SK-N-SH treated with all-trans-retinoic acid at 6 μM for 48 hours (cell line): ENCODE data around the gene ELOVL1.

Source experiments
- ARNTL ChIP-seq: fragments of 450-650 bp; formaldehyde crosslinking; IDR thresholded peaks from 2 replicates; pipeline ENCODE4 v1.5.0; 2020; ENCODE audit warnings: low read depth, mild to moderate bottlenecking, moderate library complexity, borderline replicate concordance
- CSDC2 ChIP-seq: fragments of 250-450 bp; sonication (Bioruptor Pico); IDR thresholded peaks from 2 replicates; pipeline ENCODE4 v1.5.0; 2020; ENCODE audit warnings: mild to moderate bottlenecking, moderate library complexity
- ESRRG ChIP-seq: fragments of 250-450 bp; sonication (Bioruptor Pico); IDR thresholded peaks from 2 replicates; pipeline ENCODE4 v1.6.1; 2021; ENCODE audit warnings: mild to moderate bottlenecking
- OSR1 ChIP-seq: fragments of 250-450 bp; sonication (Bioruptor Pico); IDR thresholded peaks from 2 replicates; pipeline ENCODE4 v1.8.0; 2022; ENCODE audit warnings: moderate library complexity, mild to moderate bottlenecking, inconsistent platforms
- TCF4 ChIP-seq: fragments of 250-450 bp; sonication (Bioruptor Pico); IDR thresholded peaks from 2 replicates; pipeline ENCODE4 v1.8.0; 2021; ENCODE audit warnings: mild to moderate bottlenecking, moderate library complexity, borderline replicate concordance
- ZFP30 ChIP-seq: fragments of 450-650 bp; formaldehyde crosslinking; IDR thresholded peaks from 2 replicates; pipeline ENCODE4 v1.5.0; 2022; ENCODE audit warnings: mild to moderate bottlenecking, moderate library complexity
- ZNF8 ChIP-seq: fragments of 450-650 bp; formaldehyde crosslinking; IDR thresholded peaks from 2 replicates; pipeline ENCODE4 v1.5.0; 2020; ENCODE audit warnings: mild to moderate bottlenecking, moderate library complexity
- TF ChIP-seq, protein P1 (sequence below): fragments of 250-450 bp; sonication (Bioruptor Pico); IDR thresholded peaks from 2 replicates; pipeline ENCODE4 v1.8.0; 2020; ENCODE audit warnings: mild to moderate bottlenecking, moderate library complexity, borderline replicate concordance
- TF ChIP-seq, protein P2 (sequence below): fragments of 250-450 bp; sonication (Bioruptor Pico); IDR thresholded peaks from 2 replicates; pipeline ENCODE4 v1.5.1; 2021; ENCODE audit warnings: mild to moderate bottlenecking, moderate library complexity
- TF ChIP-seq, protein P3 (sequence below): fragments of 250-450 bp; sonication (Bioruptor Pico); IDR thresholded peaks from 2 replicates; pipeline ENCODE4 v1.5.0; 2020; ENCODE audit warnings: mild to moderate bottlenecking, moderate library complexity

DNA sequence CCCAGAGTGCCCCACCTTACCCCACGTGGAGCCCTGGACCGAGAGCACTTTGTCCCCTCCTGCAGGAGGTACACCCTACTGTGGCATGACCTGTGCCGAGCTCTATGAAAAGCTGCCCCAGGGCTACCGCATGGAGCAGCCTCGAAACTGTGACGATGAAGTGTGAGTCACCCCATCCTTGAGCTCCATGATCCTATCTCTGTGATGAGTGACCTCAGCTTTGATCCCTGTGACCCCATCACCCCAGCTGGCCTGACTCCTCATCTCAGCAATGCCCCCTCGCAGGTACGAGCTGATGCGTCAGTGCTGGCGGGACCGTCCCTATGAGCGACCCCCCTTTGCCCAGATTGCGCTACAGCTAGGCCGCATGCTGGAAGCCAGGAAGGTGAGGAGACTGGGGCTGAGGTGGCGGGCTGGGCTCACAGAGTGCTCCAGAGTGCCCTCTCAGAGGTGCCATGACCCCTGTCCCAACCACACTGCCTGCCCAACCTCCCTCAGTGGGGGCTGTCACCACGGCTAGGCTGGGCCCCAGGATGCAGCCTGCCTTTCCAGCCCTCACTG is 46.4 kb downstream of the ELOVL1 start:
- TF ChIP-seq, protein P1, sequence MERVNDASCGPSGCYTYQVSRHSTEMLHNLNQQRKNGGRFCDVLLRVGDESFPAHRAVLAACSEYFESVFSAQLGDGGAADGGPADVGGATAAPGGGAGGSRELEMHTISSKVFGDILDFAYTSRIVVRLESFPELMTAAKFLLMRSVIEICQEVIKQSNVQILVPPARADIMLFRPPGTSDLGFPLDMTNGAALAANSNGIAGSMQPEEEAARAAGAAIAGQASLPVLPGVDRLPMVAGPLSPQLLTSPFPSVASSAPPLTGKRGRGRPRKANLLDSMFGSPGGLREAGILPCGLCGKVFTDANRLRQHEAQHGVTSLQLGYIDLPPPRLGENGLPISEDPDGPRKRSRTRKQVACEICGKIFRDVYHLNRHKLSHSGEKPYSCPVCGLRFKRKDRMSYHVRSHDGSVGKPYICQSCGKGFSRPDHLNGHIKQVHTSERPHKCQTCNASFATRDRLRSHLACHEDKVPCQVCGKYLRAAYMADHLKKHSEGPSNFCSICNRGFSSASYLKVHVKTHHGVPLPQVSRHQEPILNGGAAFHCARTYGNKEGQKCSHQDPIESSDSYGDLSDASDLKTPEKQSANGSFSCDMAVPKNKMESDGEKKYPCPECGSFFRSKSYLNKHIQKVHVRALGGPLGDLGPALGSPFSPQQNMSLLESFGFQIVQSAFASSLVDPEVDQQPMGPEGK (CRISPR knock-in tag), result no peak
- no peak for TF ChIP-seq ZFP30 (CRISPR knock-in tag)
- no peak for TF ChIP-seq TCF4 (CRISPR knock-in tag)
- TF ChIP-seq, protein P2, sequence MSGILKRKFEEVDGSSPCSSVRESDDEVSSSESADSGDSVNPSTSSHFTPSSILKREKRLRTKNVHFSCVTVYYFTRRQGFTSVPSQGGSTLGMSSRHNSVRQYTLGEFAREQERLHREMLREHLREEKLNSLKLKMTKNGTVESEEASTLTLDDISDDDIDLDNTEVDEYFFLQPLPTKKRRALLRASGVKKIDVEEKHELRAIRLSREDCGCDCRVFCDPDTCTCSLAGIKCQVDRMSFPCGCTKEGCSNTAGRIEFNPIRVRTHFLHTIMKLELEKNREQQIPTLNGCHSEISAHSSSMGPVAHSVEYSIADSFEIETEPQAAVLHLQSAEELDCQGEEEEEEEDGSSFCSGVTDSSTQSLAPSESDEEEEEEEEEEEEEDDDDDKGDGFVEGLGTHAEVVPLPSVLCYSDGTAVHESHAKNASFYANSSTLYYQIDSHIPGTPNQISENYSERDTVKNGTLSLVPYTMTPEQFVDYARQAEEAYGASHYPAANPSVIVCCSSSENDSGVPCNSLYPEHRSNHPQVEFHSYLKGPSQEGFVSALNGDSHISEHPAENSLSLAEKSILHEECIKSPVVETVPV (CRISPR knock-in tag), result no peak
- TF ChIP-seq CSDC2 (CRISPR knock-in tag), result no peak
- TF ChIP-seq ARNTL (CRISPR knock-in tag), result no peak
- TF ChIP-seq, protein P3, sequence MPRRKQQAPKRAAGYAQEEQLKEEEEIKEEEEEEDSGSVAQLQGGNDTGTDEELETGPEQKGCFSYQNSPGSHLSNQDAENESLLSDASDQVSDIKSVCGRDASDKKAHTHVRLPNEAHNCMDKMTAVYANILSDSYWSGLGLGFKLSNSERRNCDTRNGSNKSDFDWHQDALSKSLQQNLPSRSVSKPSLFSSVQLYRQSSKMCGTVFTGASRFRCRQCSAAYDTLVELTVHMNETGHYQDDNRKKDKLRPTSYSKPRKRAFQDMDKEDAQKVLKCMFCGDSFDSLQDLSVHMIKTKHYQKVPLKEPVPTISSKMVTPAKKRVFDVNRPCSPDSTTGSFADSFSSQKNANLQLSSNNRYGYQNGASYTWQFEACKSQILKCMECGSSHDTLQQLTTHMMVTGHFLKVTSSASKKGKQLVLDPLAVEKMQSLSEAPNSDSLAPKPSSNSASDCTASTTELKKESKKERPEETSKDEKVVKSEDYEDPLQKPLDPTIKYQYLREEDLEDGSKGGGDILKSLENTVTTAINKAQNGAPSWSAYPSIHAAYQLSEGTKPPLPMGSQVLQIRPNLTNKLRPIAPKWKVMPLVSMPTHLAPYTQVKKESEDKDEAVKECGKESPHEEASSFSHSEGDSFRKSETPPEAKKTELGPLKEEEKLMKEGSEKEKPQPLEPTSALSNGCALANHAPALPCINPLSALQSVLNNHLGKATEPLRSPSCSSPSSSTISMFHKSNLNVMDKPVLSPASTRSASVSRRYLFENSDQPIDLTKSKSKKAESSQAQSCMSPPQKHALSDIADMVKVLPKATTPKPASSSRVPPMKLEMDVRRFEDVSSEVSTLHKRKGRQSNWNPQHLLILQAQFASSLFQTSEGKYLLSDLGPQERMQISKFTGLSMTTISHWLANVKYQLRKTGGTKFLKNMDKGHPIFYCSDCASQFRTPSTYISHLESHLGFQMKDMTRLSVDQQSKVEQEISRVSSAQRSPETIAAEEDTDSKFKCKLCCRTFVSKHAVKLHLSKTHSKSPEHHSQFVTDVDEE (CRISPR knock-in tag), result no peak
- TF ChIP-seq OSR1 (CRISPR knock-in tag), result no peak
- no peak for TF ChIP-seq ESRRG
- TF ChIP-seq ZNF8 (CRISPR knock-in tag), result no peak
